Measurements from ENCODE around the gene PKP1. TPM values are rescaled to one million over a fixed set of nuclear protein-coding genes. Genes with fewer than 3 reads are reported as not detected.

PKP1 gene
- total and polyA plus RNA-seq, 2 experiments from 2014 or later, result 0.03 TPM; not detected in 1

GRCh38 chr1:201349092-201349491 lies 65.8 kb downstream of the PKP1 start:
- no peak overlapping the region for H3K4me3 ChIP-seq
- peaks cover 3% of the 10 kb centered on the region for H3K4me1 ChIP-seq (ENCODE audit: low read depth)

GRCh38 chr1:201350361-201350725 lies 67.0 kb downstream of the PKP1 start:
- peaks cover 3% of the 10 kb centered on the region for H3K4me1 ChIP-seq (ENCODE audit: low read depth)
- DNase-seq (ENCODE audit: low read depth in 1 of 2, low spot score in 1 of 2), result no peak
- no peak for TF ChIP-seq CTCF (IDR thresholded peaks at IDR 0.05; ENCODE audit: low read depth, low read length)
- no peaks in the 10 kb centered on the region for H3K36me3 ChIP-seq
- H3K27me3 ChIP-seq, result no peaks in the 10 kb centered on the region
- no peaks in the 10 kb centered on the region for H3K9me3 ChIP-seq (ENCODE audit: low read depth)
- no peak overlapping the region for H3K27ac ChIP-seq
- H3K4me3 ChIP-seq, result no peak overlapping the region

More at GRCh38 chr1:201349092-201349491, 65.8 kb downstream of the PKP1 start:
- Histone ChIP-seq H3K27ac (no peak overlapping the region), H3K9me3 (ENCODE audit: low read depth) (no peaks in the 10 kb centered on the region), H3K27me3 (no peaks in the 10 kb centered on the region), H3K36me3 (no peaks in the 10 kb centered on the region)
- no peak for DNase-seq (ENCODE audit: low read depth in 1 of 2, low spot score in 1 of 2)
- TF ChIP-seq CTCF (IDR thresholded peaks at IDR 0.05; ENCODE audit: low read depth, low read length), result no peak

GRCh38 chr1:201350884-201351283 lies 67.6 kb downstream of the PKP1 start:
- no peak for DNase-seq (ENCODE audit: low read depth in 1 of 2, low spot score in 1 of 2)
- Histone ChIP-seq H3K27ac (no peak overlapping the region), H3K9me3 (ENCODE audit: low read depth) (no peaks in the 10 kb centered on the region), H3K27me3 (no peaks in the 10 kb centered on the region), H3K36me3 (no peaks in the 10 kb centered on the region), H3K4me3 (no peak overlapping the region), H3K4me1 (ENCODE audit: low read depth) (peaks cover 3% of the 10 kb centered on the region)
- TF ChIP-seq CTCF (IDR thresholded peaks at IDR 0.05; ENCODE audit: low read depth, low read length), result no peak

- Histone ChIP-seq H3K9me3 (ENCODE audit: low read depth) (no peaks in the 10 kb centered on the region), H3K27ac (no peak overlapping the region), H3K36me3 (no peaks in the 10 kb centered on the region), H3K4me3 (no peak overlapping the region), H3K4me1 (ENCODE audit: low read depth) (peaks cover 3% of the 10 kb centered on the region), H3K27me3 (no peaks in the 10 kb centered on the region)
- DNase-seq (ENCODE audit: low read depth in 1 of 2, low spot score in 1 of 2), result no peak
- TF ChIP-seq CTCF (IDR thresholded peaks at IDR 0.05; ENCODE audit: low read depth, low read length), result no peak
These were observed 68.3 kb downstream of the PKP1 start for GRCh38 chr1:201351617-201352016.

- H3K4me1 ChIP-seq (ENCODE audit: low read depth), result no peaks in the 10 kb centered on the region
- no peak overlapping the region for H3K27ac ChIP-seq
- H3K9me3 ChIP-seq (ENCODE audit: low read depth), result no peaks in the 10 kb centered on the region
- no peak overlapping the region for H3K4me3 ChIP-seq
- peak in 1 of 2 donors; percentile 39 for DNase-seq (ENCODE audit: low read depth in 1 of 2, low spot score in 1 of 2)
- no peaks in the 10 kb centered on the region for H3K27me3 ChIP-seq
- no peak for TF ChIP-seq CTCF (IDR thresholded peaks at IDR 0.05; ENCODE audit: low read depth, low read length)
- H3K36me3 ChIP-seq, result no peaks in the 10 kb centered on the region
These were observed 70.1 kb downstream of the PKP1 start for GRCh38 chr1:201353186-201353940.

All from cardiac muscle cell (in vitro differentiated cells and primary cell).